Measurements from ENCODE around the gene MATN4. TPM values are rescaled to one million over a fixed set of nuclear protein-coding genes. Genes with fewer than 3 reads are reported as not detected.
A peak's percentile ranks its signal among the peaks of the same experiment; 100 is the strongest.

The MATN4 gene
- total RNA-seq, 1 experiment from 2014 or later = 0.33 TPM

GRCh38 chr20:45325371-45325770, 17.3 kb upstream of the MATN4 start:
- Histone ChIP-seq H3K4me2 (no peak overlapping the region), H3K4me1 (replicated peaks; ENCODE audit: insufficient read depth) (peaks cover 30% of the 10 kb centered on the region), H3K27ac (no peak overlapping the region), H3K4me3 (no peak overlapping the region), H3K79me2 (ENCODE audit: low read depth) (no peaks in the 10 kb centered on the region), H3K9me3 (ENCODE audit: insufficient read depth, low read depth) (no peaks in the 10 kb centered on the region), H3K9me2 (ENCODE audit: insufficient read depth) (no peaks in the 10 kb centered on the region), H3K27me3 (ENCODE audit: insufficient read depth, low read depth) (no peaks in the 10 kb centered on the region), H2AFZ (no peak overlapping the region), H4K20me1 (ENCODE audit: insufficient read depth) (peaks cover 6% of the 10 kb centered on the region; the same call in 1 of the 2 replicates), H3K36me3 (ENCODE audit: low read depth) (peaks cover 23% of the 10 kb centered on the region), H3F3A (ENCODE audit: insufficient read depth, low read depth) (peaks cover 54% of the 10 kb centered on the region)
- BruUV-seq (replicated peaks) = no TSS peak
- intact Hi-C loops (cut with micrococcal nuclease; ENCODE audit: unreplicated experiment) = no loop called here
- no peak for DNase-seq
- TF ChIP-seq EZH2 (IDR thresholded peaks at IDR 0.05; ENCODE audit: low read depth) = no peak
- no peak for TF ChIP-seq CTCF (conservative IDR thresholded peaks at IDR 0.05)
- CTCF ChIA-PET = interaction anchor here (1.3 kb wide), 1 partner anchor 38 kb away, joined by 4 read pairs; the partner anchor contains the start of gene SYS1
- POLR2A ChIA-PET (ENCODE audit: unreplicated experiment) = no interaction called here

GRCh38 chr20:45323731-45324130, 15.6 kb upstream of the MATN4 start:
- H3K4me2 ChIP-seq = no peak overlapping the region
- no TSS peak for BruUV-seq (replicated peaks)

GRCh38 chr20:45322952-45323383, 14.9 kb upstream of the MATN4 start:
- H3K4me2 ChIP-seq = no peak overlapping the region
- CTCF ChIA-PET = interaction anchor here (0.5 to 2.3 kb wide), 13 partner anchors 14 to 448 kb away, joined by 3 to 35 read pairs (median 4); partner anchors contain the start of genes SDC4 and SYS1

More at GRCh38 chr20:45323731-45324130, 15.6 kb upstream of the MATN4 start:
- no peak for TF ChIP-seq CTCF (conservative IDR thresholded peaks at IDR 0.05)
- TF ChIP-seq EZH2 (IDR thresholded peaks at IDR 0.05; ENCODE audit: low read depth) = no peak
- no peaks in the 10 kb centered on the region for H3K79me2 ChIP-seq (ENCODE audit: low read depth)
- no peak overlapping the region for H2AFZ ChIP-seq
- H3K4me1 ChIP-seq (replicated peaks; ENCODE audit: insufficient read depth) = peaks cover 22% of the 10 kb centered on the region
- peaks cover 12% of the 10 kb centered on the region; the same call in 1 of the 2 replicates for H3K36me3 ChIP-seq (ENCODE audit: low read depth)
- H3K4me3 ChIP-seq = no peak overlapping the region
- H3K27ac ChIP-seq = no peak overlapping the region
- CTCF ChIA-PET = interaction anchor here (0.6 to 2.3 kb wide), 13 partner anchors 21 to 638 kb away, joined by 3 to 35 read pairs (median 5); partner anchors contain the start of gene SYS1
- DNase-seq = no peak
- POLR2A ChIA-PET (ENCODE audit: unreplicated experiment) = interaction anchor here (0.5 to 1.3 kb wide), 4 partner anchors 21 to 47 kb away, joined by 4 to 6 read pairs (median 4); partner anchors contain the start of gene SYS1
- H3F3A ChIP-seq (ENCODE audit: insufficient read depth, low read depth) = peaks cover 47% of the 10 kb centered on the region
- H3K27me3 ChIP-seq (ENCODE audit: insufficient read depth, low read depth) = no peaks in the 10 kb centered on the region
- H4K20me1 ChIP-seq (ENCODE audit: insufficient read depth) = peaks cover 6% of the 10 kb centered on the region; the same call in 1 of the 2 replicates
- no peaks in the 10 kb centered on the region for H3K9me3 ChIP-seq (ENCODE audit: insufficient read depth, low read depth)
- no peaks in the 10 kb centered on the region for H3K9me2 ChIP-seq (ENCODE audit: insufficient read depth)
- intact Hi-C loops (cut with micrococcal nuclease; ENCODE audit: unreplicated experiment) = loop anchor here (1.0 to 5.0 kb wide), 5 partner anchors 25 to 448 kb away; partner anchors contain the start of genes PIGT and SDC4

More at GRCh38 chr20:45322952-45323383, 14.9 kb upstream of the MATN4 start:
- no peaks in the 10 kb centered on the region for H3K9me2 ChIP-seq (ENCODE audit: insufficient read depth)
- intact Hi-C loops (cut with micrococcal nuclease; ENCODE audit: unreplicated experiment) = loop anchor here (1.0 to 5.0 kb wide), 5 partner anchors 25 to 448 kb away; partner anchors contain the start of genes PIGT and SDC4
- no peaks in the 10 kb centered on the region for H3K79me2 ChIP-seq (ENCODE audit: low read depth)
- H3K27me3 ChIP-seq (ENCODE audit: insufficient read depth, low read depth) = no peaks in the 10 kb centered on the region
- POLR2A ChIA-PET (ENCODE audit: unreplicated experiment) = interaction anchor here (0.5 to 1.3 kb wide), 5 partner anchors 21 to 301 kb away, joined by 4 to 12 read pairs (median 5); partner anchors contain the start of gene SYS1
- DNase-seq = peak; percentile 48 to 55
- H3K36me3 ChIP-seq (ENCODE audit: low read depth) = peaks cover 7% of the 10 kb centered on the region; the same call in 1 of the 2 replicates
- H3F3A ChIP-seq (ENCODE audit: insufficient read depth, low read depth) = peaks cover 47% of the 10 kb centered on the region
- H3K4me1 ChIP-seq (replicated peaks; ENCODE audit: insufficient read depth) = peaks cover 22% of the 10 kb centered on the region
- no TSS peak for BruUV-seq (replicated peaks)
- no peak overlapping the region for H3K27ac ChIP-seq
- no peak for TF ChIP-seq EZH2 (IDR thresholded peaks at IDR 0.05; ENCODE audit: low read depth)
- peak; percentile 49; the same call in 1 of the 2 replicates for TF ChIP-seq CTCF (conservative IDR thresholded peaks at IDR 0.05)
- H3K9me3 ChIP-seq (ENCODE audit: insufficient read depth, low read depth) = no peaks in the 10 kb centered on the region
- H4K20me1 ChIP-seq (ENCODE audit: insufficient read depth) = peaks cover 3% of the 10 kb centered on the region; the same call in 1 of the 2 replicates
- no peak overlapping the region for H3K4me3 ChIP-seq
- H2AFZ ChIP-seq = no peak overlapping the region
